GM18505 (cell line): ENCODE measurements around the gene KPNA4.

Source experiments
- ATAC-seq: cut with Tn5 transposase; IDR thresholded peaks from one replicate; pipeline ENCODE4 v1.9.1; 2021; ENCODE audit not compliant: unreplicated experiment
- POLR2A ChIP-seq: IDR thresholded peaks from 4 replicates; pipeline ENCODE4 v1.6.1; 2011; ENCODE audit warnings: borderline replicate concordance; ENCODE audit not compliant: insufficient read depth, insufficient read length; ENCODE audit errors: extremely low read depth

Gene KPNA4

DNA sequence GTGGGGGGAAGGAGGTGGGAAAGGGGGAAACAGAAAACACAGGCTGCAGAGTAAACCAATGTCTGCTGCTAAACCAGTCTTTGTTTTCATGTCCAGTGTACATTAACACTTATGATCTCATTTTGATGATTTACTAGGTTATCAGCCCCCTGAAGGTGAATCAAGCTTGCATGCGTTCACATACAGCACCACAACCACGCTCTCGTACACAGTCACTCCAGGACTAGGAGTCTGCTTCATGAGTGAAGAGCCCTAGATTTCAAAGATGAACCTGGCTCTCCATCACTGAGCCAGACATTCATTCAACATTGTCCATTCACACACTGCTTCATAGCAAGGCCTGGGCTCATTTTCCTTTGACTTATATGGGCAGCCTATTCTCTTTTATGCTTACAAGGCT is 64.0 kb downstream of the KPNA4 start:
- TF ChIP-seq POLR2A, result no peak
- no peak for ATAC-seq

DNA sequence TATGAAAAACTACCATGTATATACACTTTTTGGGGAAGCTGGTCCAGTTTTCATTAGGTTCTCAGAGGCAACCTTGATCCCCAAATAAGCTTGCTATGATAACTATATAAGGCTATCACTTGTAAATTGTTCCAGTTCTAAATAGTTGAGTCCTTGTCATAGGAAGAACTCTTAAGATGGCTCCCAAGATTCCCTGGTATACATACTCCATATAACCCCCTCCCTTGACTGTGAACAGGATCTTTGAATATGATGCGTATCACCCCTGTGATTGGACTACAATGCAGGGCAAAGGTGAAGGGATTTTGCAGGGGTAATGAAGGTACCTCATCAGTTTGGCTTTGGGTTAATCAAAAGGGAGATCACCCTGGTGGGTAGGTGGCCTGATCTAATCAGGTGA is 67.2 kb downstream of the KPNA4 start:
- TF ChIP-seq POLR2A, result no peak
- no peak for ATAC-seq

DNA sequence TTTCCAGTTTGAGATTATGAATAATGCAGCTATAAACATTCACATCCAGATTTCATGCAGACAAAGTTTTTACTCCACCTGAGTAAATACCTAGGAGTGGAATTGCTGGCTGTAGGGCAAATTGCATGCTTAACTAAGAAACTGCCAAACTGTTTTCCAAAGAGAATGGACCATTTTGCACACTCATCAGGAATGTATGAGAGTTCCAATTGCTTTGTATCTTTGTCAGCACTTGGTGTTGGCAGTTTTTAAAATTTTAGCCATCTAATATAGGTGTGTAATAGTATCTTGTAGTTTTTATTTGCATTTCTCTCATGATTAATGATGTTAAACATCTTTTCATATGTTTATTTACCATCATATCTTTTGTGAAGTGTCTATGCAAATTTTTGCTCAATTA is 75.2 kb downstream of the KPNA4 start:
- ATAC-seq, result no peak
- no peak for TF ChIP-seq POLR2A

GRCh38 chr3:160486459-160486869 is 78.9 kb downstream of the KPNA4 start:
- no peak for TF ChIP-seq POLR2A
- no peak for ATAC-seq

DNA sequence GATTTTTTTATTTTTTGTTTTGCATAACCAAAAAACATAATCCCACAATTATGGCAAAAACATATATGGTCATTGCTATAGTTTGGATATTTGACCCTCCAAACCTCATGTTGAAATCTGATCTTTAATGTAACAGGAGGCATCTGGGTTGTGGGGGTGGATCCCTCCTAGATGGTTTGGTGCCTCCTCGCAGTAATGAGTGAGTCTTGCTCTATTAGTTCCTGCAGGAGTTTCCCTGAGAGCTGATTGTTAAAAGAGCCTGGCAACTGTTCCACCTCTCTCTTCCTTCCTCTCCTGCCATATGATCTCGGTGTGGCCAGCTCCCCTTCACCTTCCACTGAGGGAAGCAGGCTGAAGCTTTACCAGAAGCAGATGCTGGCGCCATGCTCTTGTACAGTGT is 82.6 kb downstream of the KPNA4 start:
- no peak for TF ChIP-seq POLR2A
- ATAC-seq, result no peak

DNA sequence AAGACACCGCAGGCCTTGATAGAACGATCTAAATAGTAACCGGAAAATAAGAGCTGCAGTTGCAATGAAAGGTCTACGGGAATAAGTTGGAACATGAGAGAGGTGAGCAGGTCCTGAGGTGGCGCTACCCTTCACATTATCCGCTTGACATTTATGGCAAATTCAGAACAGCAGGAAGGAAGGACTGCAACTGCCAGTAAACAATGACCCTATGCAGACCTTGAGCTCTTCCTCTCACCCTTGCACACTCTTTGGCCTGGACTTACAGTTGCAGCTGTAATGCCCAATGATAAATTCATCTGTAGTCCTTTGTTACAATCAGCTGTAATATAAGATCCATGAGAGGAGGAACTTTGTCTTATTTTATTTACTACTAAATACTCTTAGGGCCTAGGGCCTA is 83.5 kb downstream of the KPNA4 start:
- no peak for TF ChIP-seq POLR2A
- ATAC-seq, result no peak

- TF ChIP-seq POLR2A, result no peak
- ATAC-seq, result no peak
Observed at GRCh38 chr3:160480931-160481330, 84.4 kb downstream of the KPNA4 start.

DNA sequence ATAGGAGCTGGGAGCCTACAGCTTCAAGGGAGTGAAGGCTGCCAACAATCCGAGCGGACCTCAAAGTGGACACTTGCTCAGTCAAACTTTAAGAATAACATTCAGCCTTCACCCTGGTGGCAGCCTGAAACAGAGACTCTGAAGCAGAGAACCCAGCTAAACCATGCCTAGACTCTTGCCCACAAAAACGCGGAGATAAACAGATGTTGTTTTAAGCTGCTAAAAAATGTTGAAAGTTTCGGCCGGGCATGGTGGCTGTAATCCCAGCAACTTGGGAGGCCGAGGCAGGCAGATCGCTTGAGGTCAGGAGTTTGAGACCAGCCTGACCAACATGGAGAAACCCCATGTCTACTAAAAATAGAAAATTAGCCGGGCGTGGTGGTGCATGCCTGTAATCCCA is 86.0 kb downstream of the KPNA4 start:
- TF ChIP-seq POLR2A, result no peak
- no peak for ATAC-seq

DNA sequence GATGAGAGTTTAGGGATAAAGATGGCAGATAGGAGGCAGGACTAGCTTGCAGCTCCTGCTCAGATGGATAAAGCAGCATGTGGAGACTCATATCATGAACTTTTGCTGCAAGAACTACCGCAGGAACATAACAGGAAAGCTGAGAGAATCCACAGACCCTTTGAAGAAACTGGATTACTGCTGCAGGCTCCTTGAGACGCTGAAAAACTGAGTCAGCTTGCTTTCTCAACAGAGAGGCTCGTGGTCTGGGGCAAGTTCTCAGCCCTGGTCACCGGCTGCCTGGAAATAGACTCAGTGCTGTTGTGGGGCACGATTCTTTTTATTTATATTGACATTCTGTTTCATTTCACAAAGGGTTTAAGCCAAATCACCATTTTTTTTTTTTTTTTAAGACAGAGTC is 87.0 kb downstream of the KPNA4 start:
- ATAC-seq, result no peak
- no peak for TF ChIP-seq POLR2A

DNA sequence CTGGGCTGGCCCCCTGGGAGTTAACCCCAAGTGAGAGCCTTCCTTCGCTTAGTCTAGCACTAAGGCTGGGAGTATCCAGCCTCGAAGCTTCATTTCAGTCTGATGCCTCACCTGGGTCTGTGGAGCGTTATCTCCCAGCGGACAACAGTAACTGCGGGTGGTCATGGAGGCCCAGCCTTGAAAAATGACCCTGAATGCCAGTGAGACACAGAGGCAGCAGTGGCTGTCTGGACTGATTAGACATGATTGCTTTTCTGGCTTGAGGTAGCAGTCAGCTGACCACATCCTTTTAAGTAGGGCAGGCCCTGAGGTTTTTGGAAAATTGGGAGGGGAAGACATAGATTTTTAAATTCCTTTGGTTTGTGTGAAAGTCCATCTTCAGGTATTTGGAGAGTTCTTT is 87.6 kb downstream of the KPNA4 start:
- TF ChIP-seq POLR2A, result no peak
- no peak for ATAC-seq

- no peak for ATAC-seq
- TF ChIP-seq POLR2A, result no peak
Observed at GRCh38 chr3:160475884-160476283, 89.5 kb downstream of the KPNA4 start.

DNA sequence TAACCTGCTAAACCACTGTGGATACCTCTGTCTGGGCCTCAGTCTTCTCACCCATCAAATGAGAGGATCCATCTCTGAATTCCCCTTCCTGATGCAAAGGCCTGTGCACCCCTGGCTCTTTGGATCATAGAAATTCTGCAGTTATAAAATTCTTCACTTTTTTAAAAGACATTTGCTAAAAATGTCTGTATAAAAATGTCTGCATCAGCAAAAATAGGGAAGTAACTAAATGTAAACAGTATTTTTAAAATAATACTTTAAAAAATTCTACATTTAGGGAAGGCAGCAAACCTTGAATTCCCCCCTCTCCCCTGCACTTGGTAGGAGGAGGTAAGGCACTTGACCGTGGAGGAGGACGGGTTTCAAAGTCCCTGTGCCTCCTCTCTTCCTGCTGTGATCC is 90.2 kb downstream of the KPNA4 start:
- no peak for ATAC-seq

DNA sequence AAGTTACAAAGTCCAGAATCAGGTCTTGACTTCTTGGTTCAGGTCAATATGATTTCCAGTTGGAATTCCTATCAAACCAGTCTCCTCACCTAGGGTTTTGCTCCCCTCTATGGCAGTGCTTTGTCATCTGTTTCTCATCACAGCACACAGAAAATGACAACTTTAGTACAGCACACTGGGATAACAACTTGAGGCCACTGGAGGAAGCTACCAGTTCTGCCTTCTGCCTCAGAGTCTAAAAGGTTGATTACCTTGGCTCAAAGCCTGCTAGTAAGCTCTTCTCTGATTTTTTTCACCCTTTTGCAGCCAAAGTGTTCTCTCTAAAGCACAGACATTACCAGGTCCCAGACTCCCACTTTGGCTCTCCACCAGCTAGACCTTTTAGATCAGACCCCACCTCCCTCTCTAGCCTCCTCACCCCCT is 90.9 kb downstream of the KPNA4 start:
- TF ChIP-seq POLR2A, result no peak
- no peak for ATAC-seq

More for the DNA sequence above, 90.2 kb downstream of the KPNA4 start:
- TF ChIP-seq POLR2A, result no peak

GRCh38 chr3:160473978-160474377 is 91.4 kb downstream of the KPNA4 start:
- no peak for ATAC-seq
- TF ChIP-seq POLR2A, result no peak

GRCh38 chr3:160473221-160473620 is 92.2 kb downstream of the KPNA4 start:
- no peak for TF ChIP-seq POLR2A
- ATAC-seq, result no peak
